ENCODE results near the gene NFE2L2.
"Not testable (repeated sequence)": the region's sequence is repeated elsewhere in the genome, so short reads cannot be mapped to it uniquely, and the experiment has no call there.

NFE2L2 gene

DNA sequence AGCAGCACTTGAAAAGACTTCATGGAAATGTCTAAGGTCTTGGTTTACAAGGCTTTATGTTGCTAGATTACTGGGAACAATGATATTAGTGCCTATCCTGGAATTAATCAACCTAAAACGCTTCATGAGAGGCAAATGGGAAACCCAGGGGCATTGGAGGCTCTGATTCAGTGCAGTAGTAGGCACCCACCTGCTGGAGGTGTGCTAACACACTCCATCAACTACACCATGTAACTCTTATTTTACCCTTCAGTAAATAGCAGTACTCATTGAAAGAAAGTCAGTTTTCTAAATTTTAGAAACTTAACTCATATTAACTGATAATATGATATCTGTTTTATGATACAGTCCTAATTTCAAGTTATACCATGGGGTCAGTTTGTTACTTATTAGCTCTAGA lies 69.3 kb downstream of the NFE2L2 start:
- DNase-seq (ENCODE audit: low read depth in 3 of 3, low spot score in 1 of 3) = no peak

DNA sequence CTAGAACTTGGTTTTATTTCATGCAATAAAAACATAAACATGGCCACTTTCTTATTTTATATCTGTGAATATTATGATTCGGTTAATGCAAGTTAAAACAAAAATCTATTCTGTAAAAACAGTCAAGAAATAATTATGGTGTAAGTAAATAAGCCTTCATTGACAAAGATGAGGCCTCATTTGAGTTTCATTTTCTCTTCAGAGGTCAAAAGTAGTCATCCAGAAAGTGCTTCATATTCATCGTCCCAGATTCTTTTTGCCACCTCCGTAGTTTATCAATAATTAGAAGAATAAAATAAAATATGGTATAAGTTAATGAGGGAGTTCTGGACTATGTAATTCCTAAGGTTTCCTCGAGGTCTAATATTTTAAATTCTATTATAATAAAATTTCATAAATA lies 71.3 kb downstream of the NFE2L2 start:
- no peak for DNase-seq (ENCODE audit: low read depth in 3 of 3, low spot score in 1 of 3)

DNA sequence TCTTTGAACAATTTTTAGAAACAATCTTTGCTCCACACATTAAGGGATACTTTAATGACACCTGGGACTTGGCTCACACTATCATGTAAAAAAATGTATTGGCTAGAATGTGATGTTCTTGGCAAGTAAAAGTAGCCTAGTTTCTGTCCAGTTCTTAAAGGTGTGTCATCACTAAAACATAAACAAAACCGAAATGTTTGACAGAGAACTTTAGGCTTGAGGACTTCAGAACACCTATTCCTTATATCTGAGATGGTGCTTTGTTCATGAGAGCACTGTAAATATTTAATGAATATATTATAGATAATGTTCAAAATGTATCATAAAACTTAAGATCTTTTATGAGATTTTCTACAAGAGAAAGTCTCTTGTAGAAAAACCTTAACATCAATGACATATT lies 71.7 kb downstream of the NFE2L2 start:
- DNase-seq (ENCODE audit: low read depth in 3 of 3, low spot score in 1 of 3) = no peak

DNA sequence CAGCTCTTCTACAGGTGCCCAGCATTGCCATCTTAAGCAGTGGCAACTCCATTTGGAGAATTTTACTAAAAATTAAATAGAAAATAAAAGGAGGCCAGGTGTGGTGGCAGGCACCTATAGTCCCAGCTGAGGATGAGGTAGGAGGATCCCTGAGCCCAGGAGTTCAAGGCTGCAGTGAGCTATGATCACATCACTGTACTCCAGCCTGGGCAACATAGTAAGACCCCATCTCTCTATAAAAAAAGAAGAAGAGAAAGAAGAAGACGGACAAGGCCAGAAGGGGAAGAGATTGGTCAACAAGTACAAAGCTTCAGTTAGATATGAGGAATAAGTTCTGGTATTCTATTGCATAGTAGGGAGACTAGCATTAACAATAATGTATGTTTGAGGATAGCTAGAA lies 73.6 kb downstream of the NFE2L2 start:
- DNase-seq (ENCODE audit: low read depth in 3 of 3, low spot score in 1 of 3) = no peak

DNA sequence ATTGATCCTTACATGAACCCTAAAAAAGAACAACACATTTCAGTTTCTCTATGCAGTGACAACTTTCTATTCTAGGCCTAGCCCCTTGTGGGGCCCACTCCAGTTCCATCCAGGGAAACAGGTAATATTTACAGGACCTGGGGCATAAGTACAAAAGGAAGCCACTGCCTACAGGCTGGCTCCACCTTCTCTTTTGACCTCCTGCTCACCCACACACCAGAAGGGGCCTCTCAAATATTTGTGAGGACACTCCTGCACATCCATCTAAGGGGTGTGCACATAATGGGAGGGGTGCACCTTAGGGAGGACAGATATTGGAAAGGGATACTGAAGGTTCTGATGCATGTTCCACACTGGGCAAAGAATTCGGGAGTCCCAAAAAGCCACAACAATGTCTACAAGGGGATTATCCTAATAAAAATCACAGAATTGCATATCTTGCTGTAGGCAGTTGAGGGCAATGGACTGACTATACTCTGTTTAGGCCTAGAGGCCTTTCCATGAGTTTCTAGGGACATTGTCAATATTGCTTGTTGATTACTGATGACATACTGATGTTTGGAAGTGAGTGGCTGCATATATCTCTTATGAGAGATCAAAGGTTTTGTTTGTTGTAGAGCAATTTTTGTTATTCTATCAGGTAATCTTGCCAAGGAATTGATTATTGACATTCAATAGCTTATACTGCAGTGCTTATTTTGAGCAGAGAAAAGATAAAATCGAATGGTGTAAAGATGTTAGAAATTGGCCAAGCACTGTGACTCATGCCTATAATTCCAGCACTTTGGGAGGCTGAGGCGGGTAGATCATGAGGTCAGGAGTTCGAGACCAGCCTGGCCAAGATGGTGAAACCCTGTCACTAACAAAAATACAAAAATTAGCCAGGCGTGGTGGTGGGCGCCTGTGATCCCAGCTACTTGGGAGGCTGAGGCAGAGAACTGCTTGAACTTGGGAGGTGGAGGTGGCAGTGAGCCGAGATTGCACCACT lies 75.8 kb downstream of the NFE2L2 start:
- no peak for DNase-seq (ENCODE audit: low read depth in 3 of 3, low spot score in 1 of 3)

DNA sequence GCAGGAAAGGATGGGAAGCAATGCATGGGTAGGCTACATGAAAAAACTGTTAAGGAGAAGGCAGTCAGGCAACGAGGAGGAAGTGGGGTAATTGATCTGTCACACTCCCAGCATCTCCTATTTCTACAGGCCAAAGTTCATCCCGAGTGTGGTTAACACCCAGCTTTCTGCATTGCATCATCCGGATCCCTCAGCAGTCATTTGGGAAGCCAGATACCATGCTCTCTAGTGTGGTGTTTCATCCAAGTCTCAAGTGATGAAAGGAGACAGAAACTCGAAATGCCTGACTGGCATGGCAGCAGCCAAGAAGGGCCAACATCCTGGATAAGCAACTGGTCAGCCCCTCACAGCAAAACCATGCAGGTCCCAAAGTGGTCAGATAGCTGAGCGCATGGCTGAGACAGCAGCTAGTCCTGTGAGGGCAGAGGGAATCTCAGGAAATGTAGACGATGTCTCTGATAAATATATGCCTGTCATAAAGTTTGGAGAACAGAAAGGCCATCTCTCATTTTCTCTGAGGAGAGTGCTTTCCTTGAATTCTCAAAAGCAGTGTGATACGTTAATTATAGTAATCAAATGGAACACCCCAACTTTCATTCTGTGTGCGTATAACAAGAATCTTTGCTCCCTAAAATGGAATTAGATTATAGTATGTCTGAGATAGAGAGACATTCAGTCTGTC lies 76.8 kb downstream of the NFE2L2 start:
- no peak for DNase-seq (ENCODE audit: low read depth in 3 of 3, low spot score in 1 of 3)

DNA sequence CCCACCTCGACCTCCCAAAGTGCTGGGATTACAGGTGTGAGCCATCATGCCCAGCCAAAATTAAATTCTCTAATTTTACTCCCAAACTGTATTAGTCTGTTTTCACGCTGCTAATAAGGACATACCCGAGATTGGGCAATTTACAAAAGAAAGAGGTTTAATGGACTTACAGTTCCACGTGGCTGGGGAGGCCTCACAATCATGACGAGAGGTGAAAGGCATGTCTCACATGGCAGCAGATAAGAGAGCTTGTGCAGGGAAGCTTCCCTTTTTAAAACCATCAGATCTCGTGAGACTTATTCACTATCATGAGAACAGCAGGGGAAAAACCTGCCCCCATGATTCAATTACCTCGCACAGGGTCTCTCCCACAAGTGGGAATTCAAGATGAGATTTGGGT lies 78.5 kb downstream of the NFE2L2 start:
- DNase-seq (ENCODE audit: low read depth in 3 of 3, low spot score in 1 of 3) = not testable (repeated sequence)

DNA sequence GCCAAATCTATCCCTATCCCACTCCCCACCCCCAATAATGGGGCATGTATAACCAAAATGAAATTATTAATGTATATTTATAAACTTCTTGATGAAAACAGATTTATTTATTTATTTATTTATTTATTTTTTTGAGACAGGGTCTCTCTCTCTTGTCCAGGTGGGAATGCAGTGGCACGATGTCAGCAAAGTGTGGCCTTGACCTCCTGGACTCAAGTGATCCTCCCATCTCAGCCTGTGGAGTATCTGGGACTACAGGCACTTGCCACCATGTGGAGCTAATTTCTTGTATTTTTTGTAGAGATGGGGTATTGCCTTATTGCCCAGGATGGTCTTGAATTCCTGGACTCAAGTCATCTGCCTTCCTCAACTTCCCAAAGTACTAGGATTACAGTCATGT lies 79.9 kb downstream of the NFE2L2 start:
- DNase-seq (ENCODE audit: low read depth in 3 of 3, low spot score in 1 of 3) = no peak

DNA sequence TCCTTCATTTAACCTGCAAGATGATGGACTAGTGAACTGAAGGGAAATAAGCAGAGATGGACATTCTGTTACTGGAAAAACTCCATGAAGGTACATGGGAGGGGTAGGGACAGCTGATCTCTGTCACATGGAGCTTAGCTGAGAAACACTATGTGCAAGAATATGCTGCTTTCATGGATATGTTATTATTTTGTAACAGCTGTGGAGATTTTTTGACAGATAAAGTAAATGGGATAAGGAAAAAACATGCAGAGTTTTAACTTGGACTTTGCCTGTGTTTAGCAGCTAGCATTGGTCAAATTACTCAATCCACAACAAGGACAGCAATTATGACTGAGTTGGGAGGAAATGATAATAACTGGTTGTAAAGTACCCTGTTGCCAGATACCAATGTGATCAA lies 80.7 kb downstream of the NFE2L2 start:
- DNase-seq (ENCODE audit: low read depth in 3 of 3, low spot score in 1 of 3) = no peak

All from stimulated activated CD4-positive, alpha-beta T cell treated with anti-CD3 and anti-CD28 coated beads, TNF-alpha, amount 100 ng/mL, for 1 hour (primary cell).